Prostate gland (tissue), 2 donors: Measurements from ENCODE around the gene HERPUD1.

Experiments used
- POLR2A ChIP-seq: fragments of 450-650 bp; IDR thresholded peaks from one replicate; pipeline ENCODE4 v1.6.1; 2016; ENCODE audit warnings: antibody characterized with exemption, mild to moderate bottlenecking
- TF ChIP-seq, protein P1 (sequence below), 4 experiments: fragments of 200-600 bp in 2 of 4; fragments of 450-650 bp in 2 of 4; sonication (generic) in 2 of 4; IDR thresholded peaks; 1 replicate in 3 of 4; 2 replicates in 1 of 4; pipeline ENCODE4 v1.5.1; 2016 to 2019; ENCODE audit warnings: antibody characterized with exemption in 4 of 4, mild to moderate bottlenecking in 2 of 4, moderate library complexity in 2 of 4

DNA sequence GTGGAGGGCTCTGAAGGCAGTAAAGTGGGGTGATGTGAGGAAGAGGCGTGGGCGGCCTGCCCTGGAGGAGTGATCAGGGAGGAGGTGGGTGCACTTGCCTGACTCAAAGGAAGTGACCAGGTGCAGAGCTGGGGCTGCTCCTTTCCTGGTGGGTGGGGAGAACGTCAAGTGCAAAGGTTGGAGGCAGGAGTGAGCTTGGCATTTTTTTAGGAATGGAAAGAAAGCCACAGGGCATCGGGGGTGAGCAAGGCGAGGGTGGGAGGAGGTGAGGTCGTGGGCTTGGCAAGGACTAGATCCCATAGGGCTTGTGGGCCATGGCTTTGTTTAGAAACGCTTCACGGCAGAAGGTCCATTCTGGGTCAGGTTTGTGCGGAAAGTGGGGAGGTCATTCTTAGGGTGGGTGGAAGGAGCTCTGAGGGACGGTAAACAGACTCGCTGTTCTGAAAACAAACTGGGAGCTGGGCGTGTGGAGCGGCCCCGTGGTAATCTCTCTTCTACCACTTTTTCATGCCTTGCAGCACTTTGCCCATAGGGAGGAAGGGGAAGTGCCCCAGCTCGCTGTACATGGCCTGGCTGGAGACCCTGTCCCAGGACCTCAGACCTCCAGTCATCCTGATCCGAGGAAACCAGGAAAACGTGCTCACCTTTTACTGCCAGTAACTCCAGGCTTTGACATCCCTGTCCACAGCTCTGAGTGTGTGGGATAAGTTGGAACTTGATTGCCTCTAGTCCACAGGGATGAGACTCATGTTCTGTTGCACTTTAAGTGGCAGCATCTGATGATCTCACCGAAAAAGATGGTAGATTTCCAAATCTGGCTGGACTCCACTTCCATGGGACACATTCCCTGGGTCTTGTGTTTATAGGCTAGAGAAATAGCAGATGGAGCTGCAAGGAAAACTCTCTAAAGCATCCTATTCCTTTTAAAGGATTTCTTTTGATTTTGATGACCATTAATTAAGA, 18.9 kb upstream of the HERPUD1 start:
- TF ChIP-seq, protein P1, sequence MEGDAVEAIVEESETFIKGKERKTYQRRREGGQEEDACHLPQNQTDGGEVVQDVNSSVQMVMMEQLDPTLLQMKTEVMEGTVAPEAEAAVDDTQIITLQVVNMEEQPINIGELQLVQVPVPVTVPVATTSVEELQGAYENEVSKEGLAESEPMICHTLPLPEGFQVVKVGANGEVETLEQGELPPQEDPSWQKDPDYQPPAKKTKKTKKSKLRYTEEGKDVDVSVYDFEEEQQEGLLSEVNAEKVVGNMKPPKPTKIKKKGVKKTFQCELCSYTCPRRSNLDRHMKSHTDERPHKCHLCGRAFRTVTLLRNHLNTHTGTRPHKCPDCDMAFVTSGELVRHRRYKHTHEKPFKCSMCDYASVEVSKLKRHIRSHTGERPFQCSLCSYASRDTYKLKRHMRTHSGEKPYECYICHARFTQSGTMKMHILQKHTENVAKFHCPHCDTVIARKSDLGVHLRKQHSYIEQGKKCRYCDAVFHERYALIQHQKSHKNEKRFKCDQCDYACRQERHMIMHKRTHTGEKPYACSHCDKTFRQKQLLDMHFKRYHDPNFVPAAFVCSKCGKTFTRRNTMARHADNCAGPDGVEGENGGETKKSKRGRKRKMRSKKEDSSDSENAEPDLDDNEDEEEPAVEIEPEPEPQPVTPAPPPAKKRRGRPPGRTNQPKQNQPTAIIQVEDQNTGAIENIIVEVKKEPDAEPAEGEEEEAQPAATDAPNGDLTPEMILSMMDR (IDR thresholded peaks at IDR 0.05): no peak
- TF ChIP-seq POLR2A: no peak
